Measurements from ENCODE around the gene NEK7.
A peak's percentile ranks its signal among the peaks of the same experiment; 100 is the strongest.

The NEK7 gene

DNA sequence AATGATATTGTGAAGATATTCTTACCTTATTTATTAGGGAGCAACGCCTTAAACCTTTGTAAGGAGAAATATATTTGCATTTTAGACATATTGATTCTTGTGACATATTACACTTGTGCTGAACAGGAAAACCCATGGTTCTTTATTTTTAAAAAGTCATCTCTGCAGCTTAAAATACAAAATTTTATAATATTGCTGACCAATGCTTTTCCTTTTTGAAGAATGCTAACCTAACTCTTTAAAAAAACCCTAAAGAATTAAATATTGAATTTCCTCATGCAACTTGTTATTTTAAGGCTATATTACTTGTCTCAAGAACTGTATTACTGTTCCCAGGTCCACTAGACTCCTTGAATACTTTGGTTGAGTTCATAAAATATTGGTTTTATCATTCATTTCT lies 99.0 kb downstream of the NEK7 start:
- no peak for DNase-seq (ENCODE audit: low read depth in 2 of 2)

DNA sequence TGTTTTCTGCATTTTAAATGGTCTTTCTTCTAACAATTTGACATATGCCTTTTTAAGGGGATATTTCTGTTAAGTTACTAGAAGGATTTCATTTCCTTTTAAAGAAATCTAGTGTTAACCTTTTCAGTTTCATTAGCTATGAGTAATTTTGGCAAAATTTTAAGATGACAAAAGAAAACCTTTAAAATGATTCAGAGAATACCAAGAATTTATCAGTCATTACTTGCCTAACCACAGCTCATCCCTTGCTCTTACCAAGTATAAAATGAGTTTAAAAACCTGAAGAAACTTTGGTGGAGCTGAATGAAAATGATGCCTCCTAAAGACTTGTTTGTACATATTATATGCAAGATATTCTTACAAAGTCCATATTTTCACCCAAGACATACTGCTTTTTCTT lies 101.7 kb downstream of the NEK7 start:
- peak; percentile 74 to 80 for DNase-seq (ENCODE audit: low read depth in 2 of 2)

DNA sequence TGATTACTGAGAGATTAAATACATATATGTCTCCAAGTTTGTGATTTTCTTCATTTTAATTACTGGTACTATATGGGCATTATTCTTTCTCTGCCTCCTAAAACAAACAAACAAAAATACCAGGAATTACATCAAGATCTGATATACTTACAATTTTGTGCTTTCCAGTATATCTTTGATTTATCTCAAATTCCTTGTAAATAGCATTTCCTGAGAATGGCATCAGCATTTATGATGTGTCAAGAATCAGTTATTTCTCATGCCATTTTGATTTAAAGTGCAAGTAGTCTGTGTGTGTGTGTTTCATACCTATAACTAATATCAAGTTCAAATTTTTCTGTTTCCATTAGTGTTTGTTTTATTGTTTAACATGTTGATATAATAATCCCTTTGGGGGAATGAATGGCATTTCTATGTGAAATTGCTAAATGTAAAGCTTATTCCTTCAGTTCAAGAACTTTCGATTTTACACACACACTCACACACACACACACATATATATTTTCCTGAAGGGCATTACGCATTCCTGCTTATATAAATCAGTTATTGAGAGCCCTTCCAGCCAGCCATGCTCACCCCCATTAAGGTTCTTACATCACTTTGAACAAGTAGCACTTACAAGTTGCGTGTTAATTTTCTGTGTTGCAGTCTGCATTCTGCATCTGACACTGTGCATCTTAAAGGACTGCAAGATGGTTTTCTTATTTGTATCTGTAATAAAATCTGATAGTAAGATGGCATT lies 102.7 kb downstream of the NEK7 start:
- DNase-seq (ENCODE audit: low read depth in 2 of 2), result no peak

DNA sequence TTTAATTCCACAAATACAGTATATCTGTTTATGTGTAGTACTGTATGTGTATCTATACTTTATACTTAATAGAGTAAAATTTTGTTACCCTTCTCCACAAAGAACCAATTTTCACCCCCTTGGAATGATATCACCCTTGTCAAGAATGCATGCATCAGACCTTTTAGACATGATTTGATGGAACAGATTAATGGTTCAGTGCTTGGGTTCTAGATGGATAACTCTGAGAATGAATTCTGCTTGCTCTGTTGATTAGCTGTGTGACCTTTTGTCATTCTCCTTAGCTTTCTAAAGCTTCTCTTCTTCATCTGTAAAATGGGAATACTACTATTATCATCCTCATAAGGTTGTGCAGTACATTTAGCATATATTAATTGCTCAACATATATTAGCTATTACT lies 105.1 kb downstream of the NEK7 start:
- DNase-seq (ENCODE audit: low read depth in 2 of 2), result no peak

DNA sequence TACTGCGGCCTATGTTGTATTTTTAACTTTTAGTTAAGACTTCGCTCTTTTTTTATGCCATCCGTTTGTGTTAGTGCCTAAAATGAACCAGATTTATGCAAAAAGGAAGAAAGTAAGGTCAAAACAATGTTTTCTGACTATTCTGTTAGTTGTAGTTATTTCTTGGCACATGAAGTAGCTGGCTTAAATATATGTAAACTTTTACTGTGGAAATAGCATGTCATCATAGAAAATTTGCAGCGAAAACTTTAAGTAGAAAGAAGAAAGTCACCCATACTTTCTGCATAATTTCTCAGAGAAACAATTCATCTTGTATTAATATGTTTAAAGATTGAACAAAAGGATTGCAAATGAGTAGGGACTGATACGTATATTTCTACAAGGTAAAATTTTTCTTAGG lies 106.4 kb downstream of the NEK7 start:
- no peak for DNase-seq (ENCODE audit: low read depth in 2 of 2)

DNA sequence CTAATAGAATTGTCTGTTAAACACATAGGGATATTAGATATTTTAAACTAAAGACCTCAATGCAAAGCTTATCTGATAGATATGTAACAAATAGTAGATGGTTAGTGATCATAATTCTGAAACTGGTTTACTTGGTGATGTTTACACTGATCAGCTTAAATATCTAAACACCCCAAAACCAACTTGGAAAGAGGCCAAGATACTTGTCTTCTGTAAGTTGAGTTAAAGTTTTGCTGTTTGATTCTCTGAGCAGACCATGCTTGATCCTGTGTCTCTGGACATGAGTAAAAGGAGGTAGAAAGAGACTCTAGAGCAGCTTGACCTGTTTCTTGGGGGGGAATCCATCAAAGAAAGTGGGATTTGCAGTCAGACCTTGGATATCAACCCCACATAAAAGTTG lies 107.5 kb downstream of the NEK7 start:
- DNase-seq (ENCODE audit: low read depth in 2 of 2), result no peak

DNA sequence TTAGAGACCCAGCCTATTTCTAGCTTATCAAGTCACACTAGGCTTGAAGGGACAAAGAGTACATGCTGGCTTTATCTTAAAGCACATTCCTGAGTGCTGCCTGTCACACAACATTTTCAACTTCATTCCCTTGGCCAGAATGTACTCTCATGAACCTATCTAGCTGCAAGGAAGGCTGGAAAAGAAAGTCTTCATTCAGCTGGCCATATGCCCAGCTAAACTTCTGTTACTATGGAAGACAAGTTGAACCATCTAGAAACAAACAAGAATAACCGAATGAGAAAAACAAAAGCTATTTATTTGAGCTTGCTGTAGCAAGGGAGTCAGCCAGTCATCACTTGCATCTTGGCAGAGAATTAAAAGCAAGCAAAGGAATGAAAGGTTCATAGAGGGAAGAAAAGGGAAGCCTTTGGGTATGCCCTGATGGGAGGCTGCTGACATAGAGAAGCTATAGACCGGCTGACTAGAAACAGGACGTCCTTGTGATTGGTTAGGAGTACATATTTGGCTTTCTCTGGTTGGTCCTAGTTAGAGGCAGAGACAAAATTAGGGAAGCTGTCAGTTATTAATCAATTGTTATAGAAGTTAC lies 108.4 kb downstream of the NEK7 start:
- no peak for DNase-seq (ENCODE audit: low read depth in 2 of 2)

DNA sequence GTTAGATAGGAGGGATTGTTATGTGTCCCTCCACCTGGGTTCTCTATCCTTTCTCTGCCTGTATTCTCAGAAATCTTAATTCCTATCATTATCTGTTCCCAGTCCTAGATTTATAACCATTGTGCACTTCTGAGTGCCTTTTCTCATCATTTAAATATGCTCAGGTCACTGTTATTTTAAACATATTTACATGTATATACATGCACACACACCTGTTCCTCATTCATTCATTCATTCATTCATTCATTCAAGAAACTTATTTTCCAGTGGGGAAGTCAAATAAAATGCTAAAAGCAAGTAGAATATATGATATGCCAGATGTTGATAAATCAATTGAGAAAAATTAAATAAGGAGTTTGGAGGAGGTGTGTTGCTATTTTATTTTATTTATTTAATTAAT lies 110.3 kb downstream of the NEK7 start:
- DNase-seq (ENCODE audit: low read depth in 2 of 2), result no peak

DNA sequence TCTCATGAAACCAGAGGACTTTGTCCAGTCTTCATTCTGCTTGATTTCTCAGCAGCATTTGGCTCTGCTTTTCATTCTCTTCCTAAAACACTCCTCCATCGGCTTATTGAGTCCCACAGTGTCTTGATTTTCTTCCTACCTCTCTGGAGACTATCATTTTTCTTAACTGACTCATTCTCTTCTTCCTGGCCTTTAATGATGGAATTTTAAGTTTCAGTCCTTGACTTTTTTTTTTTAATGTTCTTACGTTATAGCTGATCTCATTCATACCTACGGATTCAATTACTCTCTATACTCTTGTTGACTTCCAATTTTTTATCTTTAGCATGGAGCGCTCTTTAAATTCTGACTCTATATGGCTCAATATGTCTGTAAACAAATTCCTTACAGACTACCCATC lies 111.1 kb downstream of the NEK7 start:
- peak; percentile 55 to 59 for DNase-seq (ENCODE audit: low read depth in 2 of 2)

DNA sequence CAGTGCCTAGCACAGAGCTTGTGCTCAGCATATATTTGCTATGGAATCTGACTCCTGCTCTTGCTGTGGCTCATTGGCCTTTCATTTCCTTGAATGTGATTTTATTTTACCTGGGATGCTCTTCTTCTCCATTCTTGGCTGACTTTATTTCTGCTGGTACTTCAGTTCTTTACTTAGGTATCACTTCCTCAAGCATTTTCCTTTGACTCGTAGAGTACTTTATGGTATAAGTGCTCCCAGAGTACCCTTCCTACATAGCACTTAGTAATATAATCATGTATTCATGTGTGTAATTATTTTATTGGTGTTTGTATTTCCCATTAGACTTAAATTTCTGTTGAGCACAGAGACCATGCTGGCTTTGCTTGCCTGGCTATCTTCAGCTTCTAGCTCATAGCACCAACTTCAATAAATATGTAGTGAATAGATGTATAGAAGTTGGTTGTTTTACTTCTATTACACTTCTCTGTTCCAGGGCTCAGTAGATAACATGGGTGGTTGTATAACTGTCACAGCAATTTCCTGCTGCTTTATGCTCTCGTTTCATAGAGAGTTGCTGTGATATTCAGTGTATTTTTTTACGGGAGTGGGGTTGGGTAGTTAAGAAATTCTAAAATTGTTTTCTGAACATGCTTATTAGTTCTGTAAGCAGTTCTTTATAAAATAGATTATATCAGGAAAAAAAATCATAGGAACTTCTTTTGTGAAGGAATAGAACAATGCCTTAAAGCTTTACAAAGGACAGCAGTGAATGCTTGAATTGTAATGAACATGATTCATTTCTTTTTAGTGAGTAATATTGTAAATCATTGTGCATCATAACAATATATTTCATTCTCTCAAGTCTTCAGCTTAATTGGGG lies 112.2 kb downstream of the NEK7 start:
- no peak for DNase-seq (ENCODE audit: low read depth in 2 of 2)

DNA sequence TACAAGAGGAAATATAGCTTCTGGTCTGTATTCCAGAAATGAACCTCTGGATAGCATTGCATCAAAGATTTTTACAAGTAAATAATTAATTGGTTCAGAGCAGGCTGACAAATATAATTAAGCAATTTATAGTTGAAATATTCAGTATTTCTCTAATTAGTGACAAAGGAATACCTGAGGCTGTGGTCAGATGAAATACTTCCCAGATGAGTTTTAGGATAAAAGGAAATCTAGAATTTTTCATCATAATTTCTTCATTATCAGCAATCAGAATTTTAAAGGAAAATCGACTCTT lies 112.8 kb downstream of the NEK7 start:
- no peak for DNase-seq (ENCODE audit: low read depth in 2 of 2)

DNA sequence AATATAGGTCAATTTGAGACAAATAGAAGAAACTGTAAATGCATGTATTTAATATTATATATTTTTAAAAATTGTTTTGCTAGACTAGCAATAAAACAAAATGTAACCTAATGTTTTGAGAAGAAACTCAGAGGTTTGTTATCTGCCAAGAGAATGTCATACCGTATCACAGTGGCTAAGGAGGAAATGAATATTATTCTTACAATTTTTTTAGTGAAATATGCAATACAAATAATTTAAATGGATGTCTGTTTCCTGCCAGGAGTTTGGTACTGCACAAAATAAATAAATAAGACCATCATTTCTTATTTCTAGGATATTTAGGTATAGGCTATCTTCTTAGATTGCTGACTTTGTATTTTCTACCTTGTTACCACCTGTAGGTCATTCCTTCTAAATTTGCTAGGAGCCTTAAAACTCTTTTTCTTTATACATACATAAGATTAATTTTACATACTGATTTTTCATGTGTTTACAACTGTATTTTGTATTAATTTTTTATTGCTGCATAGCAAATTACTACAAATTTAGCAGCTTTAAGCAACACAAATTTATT lies 113.6 kb downstream of the NEK7 start:
- no peak for DNase-seq (ENCODE audit: low read depth in 2 of 2)

DNA sequence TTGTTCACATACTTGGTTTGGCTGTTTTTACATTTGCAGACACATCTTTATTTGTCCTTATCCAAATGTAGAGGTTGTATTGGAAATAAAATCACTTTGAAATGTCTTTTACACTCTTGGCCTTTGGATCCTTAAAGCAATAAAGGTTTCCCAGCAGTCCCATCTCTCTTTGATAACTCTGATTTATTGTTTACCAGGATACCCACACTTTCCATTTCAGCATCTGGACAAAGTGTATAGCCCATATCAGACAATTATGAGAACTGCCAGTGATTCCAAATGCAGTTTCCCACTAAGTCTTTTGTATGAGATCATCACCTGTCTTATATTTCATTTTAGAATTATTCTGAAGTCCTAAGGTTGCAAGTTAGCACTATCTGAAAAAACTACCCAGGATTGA lies 114.7 kb downstream of the NEK7 start:
- no peak for DNase-seq (ENCODE audit: low read depth in 2 of 2)

DNA sequence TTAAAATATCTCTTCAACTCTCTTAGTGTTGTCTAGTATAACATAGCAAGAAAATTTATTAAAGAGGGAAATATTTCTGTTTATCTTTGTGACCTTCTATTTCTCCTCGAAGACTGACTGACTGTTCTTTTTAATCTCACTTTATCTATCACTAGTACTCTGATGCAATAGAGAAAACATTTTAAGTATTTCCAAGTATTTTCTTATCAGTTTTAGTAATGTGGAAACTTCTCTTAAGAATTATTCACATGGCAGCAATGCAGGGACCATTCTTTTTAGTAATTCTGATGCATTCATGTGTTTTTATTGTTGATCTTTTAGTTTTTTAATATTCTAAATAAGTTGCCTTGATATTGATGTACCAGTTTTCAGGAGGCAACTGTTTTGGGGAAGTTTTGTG lies 115.7 kb downstream of the NEK7 start:
- DNase-seq (ENCODE audit: low read depth in 2 of 2), result no peak

DNA sequence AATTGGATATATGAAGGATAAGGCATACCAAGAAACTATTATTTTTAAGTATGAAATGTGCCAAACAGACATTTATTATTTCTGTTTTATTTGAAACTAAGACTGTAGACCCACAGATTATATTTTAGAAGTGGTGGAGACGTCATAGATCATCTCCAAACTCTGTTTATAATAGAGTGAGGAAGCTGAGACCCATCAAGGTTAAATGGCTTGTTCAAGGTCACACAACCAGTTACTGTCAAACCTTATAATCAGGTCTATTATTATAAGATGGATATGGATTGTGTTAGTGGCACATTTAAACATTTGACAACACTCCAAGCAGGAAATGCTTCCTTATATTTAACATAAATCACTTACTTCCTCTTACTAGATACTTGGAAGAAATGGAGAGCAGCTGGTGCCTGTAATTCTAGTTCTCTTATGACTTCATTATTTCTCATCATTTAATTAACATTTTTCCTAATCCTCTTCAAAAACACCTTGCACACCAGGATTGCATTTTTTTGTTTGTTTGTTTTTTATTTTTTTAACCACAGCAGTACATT lies 117.0 kb downstream of the NEK7 start:
- DNase-seq (ENCODE audit: low read depth in 2 of 2), result no peak

DNA sequence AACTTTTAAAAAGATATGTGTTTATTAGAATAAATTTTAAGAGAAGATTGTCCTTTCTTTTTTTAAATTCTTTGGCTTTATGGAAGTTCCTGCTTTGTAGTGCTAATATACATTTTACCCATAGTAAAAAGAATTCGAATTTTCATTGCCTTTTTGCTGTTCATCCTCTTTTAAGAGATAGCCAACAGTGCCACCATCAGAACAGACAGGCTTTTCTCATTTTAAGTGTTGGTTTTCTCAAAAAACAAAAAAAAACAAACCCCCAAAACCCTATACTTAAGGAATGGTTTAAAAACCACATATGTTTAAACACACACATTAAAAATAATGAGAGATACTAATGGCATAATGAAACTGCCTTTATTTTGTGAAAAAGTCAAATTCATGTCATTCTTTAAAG lies 118.8 kb downstream of the NEK7 start:
- no peak for DNase-seq (ENCODE audit: low read depth in 2 of 2)

DNA sequence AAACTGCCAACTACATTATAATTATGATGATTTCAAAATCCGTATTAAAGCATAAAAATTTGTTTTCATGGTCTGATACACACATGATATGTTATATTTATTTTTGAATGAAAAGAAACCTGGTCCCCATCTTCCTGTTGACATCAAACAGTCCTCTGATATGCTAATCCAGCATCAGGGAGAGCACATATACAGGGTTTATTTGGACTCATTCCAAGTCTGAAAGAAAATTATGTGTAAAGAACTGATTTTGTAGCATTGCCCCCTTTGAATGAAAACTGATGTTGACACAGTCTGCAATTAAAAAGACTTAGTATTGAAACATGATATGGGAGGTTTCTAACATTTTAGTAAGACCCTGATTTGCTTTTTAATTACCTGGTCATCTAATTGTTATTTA lies 119.4 kb downstream of the NEK7 start:
- no peak for DNase-seq (ENCODE audit: low read depth in 2 of 2)

DNA sequence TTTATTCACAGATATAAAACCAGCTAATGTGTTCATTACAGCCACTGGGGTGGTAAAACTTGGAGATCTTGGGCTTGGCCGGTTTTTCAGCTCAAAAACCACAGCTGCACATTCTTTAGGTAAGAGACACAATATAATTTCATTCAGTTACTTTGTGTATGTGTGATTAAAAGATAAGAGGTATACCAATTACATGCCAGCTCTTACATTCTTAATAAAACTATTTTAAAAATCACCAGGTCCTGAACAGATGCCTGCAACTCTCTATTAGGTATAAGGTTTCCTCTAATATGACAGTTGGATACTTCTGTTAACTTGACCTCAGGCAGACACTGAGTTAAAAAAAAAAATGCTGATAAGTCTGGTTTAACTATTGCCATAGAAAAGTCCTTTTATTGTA lies 122.1 kb downstream of the NEK7 start:
- no peak for DNase-seq (ENCODE audit: low read depth in 2 of 2)

DNA sequence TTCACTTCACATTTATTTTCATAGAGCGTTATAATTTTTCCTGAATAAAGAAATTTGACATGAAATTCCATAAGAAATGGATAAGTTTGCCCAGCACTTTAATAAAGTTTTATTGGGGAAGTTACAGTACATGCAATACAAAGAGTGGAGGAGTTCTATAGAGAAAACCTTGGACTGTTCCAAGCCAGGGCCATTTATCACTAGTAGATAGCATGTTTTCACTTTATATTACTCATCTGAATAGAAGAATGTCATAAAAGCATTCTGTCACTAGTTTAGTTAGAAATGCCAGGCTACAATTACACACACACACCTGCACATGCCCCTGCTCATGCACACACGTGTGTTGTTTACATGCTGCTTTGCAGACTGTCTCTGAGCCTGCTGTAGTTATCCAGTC lies 123.3 kb downstream of the NEK7 start:
- DNase-seq (ENCODE audit: low read depth in 2 of 2), result no peak

DNA sequence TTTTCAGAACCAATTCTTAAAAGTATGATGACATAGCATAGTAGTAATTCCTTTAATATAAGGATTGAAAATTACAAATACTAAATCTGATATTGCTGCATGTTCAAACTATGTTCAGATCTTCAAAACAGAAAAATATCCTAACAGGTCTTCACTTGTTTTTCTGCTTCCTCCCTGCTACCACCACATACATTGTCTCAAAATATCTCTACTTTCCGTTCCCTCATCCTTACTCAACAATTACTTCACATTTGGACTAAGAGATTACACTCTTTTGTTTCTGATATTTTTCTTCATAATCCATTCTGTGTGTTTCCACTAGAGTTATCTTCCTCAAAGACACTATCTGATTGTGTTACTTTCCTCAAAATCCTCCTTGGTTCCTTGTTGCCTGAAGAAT lies 125.1 kb downstream of the NEK7 start:
- no peak for DNase-seq (ENCODE audit: low read depth in 2 of 2)

DNA sequence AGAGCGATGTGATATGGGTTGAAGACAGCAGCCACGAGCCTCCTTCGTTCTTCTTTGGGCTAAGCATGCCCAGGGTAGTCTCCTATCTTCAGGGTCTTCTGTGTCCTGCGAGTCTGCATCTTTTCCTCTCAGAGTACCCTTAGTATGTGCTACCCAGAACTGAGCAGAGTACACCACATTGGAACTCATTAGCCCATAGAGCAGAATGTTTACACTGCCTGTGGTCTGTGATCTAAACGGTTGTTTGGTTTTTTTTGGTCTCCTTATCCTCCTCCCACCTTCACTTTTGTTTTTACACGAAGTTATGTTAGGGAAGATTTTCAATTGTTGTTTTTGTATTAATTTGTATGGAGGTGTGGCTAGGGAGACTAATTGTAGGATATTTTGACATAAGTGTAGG lies 126.4 kb downstream of the NEK7 start:
- no peak for DNase-seq (ENCODE audit: low read depth in 2 of 2)

DNA sequence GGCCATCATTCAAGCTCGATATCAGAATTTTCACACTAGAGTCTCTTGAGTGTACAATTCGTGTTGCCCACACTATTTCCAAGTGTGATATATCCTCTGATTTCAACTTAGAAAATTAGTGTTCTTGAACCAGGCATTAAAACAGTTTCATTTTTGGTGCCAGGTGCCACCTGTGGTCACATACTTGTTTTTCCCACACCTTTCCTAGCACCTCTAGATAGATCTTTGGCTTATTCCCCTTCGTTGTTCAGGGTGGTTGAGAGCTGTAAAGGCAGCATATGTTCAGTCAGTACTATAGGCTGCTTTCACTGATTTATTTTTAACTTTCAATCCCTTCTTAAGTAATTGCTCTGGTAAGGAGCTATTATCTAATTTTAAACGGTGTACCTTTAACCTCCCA lies 131.1 kb downstream of the NEK7 start:
- no peak for DNase-seq (ENCODE audit: low read depth in 2 of 2)

Measured in fibroblast of skin of left biceps (primary cell).